GM03348 (cell line): ENCODE results near the gene FHL2.
A peak's percentile ranks its signal among the peaks of the same experiment; 100 is the strongest.

Experiments
- DNase-seq: peaks from one replicate; pipeline ENCODE4 v3.0.0; 2012; ENCODE audit warnings: low spot score

Gene FHL2

DNA sequence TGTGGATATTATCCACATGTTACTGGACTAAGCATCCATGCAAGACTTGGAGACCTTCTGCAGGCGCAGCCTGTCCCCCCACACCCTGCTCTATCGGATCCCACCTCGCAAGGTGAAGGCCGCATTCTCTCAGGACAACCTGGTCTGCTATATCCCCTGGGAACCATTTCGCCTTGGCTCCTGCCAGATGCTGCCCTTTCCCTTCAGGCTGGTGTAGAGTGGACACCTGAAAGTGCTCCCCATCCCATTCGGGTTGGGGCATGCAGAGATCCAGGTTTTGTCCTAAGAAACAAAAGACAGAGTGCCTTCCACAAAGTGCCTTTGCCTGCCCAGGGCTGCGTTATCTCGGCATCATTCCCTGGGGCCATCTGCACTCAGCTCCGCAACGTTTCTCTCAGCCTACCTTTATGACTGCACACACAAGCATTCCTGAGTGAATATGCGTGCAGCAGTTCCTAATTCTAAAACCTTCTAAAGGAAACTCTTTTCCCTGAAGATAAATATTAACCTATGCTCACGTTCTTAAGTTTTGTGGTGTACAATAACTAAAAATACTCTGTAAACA lies 20.5 kb downstream of the FHL2 start:
- no peak for DNase-seq

DNA sequence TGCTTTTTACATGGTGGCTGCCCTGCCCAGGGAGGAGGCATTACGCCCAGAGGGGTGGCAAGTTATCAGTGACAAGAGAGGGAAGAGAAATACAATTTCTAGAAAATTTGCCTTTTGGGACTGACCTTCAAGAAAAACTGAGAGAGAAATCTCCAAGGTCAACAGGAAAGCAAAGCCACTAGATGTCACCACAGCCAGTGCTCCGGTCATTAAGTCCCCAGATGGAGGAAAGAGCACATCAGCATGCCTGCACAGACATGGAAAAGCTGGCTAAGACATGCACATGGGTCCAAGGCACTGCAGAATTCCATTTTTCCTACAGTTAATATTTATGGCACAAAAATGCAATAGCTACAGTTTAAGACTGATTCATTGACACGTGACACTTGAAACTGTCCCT lies 21.0 kb downstream of the FHL2 start:
- DNase-seq, result no peak

GRCh38 chr2:105376789-105377240 lies 22.0 kb downstream of the FHL2 start:
- DNase-seq, result no peak

GRCh38 chr2:105376010-105376409 lies 22.8 kb downstream of the FHL2 start:
- DNase-seq, result no peak

DNA sequence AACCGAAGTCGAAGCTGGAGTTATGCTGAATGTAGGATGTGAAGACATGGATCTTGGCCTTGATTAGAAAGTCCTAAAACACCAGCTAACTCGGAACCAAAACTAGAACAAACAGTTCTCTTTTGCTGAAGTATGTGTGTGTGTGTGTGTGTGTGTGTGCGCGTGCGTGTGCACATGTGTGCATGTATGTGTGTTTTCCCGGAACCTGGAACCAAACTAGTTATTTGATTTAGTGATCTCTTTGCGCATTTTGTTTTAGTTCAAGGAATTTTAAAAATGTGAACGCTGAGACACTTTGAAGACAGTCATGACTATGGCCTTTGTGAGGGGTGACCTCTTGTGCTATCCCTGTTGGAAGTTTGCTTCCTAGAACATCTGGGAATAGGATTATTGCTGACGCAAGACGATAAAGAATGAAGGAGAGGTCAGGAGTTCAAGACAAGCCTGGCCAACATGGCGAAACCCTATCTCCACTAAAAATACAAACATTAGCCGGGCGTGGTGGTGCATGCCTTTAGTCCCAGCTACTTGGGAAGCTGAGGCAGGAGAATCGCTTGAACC lies 23.8 kb downstream of the FHL2 start:
- peak; percentile 71 for DNase-seq

GRCh38 chr2:105373895-105374401 lies 24.9 kb downstream of the FHL2 start:
- DNase-seq, result no peak

DNA sequence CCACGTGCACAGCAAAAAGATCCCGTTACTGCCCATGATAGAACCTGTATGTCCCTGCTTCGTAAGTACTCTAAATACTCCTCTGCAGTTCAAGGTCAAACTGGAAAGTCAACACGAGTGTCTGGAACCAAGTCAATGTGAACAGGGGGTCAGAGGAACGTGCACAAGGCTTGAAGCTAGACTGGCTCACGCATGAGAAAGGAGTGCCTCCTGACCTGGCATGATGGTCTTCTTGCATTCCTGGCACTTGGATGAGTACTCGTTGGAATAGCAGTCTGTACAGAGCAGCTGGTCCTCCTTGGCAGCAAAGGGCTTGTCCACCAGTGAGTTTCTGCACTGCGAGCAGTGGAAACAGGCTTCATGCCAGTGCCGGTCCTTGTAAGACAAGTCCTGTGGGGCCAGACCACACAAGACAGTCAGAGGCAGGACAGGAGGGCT lies 25.5 kb downstream of the FHL2 start:
- peak; percentile 41 for DNase-seq

DNA sequence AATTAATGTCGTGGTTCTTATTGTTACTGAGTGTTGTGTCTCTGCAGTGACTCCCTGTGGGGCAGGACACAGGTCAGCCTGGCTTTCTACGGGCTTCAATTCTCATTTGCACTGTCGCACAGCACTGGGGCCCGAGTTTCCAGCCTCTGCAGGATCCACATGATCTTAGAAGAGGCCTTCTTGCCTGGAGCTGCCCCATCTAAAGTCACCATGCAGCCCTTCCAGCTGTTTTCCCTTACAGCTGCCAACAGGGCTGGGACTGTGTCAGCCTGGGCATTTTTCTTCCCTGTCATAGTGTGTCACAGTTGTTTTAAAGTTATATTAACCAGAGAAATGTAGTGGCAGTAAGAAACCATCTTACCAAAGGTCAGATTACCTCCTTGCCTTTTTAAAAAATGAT lies 27.0 kb downstream of the FHL2 start:
- no peak for DNase-seq

- DNase-seq, result no peak
Observed at GRCh38 chr2:105371156-105371555, 27.7 kb downstream of the FHL2 start.

GRCh38 chr2:105369777-105370690 lies 28.8 kb downstream of the FHL2 start:
- peak; percentile 70 for DNase-seq

DNA sequence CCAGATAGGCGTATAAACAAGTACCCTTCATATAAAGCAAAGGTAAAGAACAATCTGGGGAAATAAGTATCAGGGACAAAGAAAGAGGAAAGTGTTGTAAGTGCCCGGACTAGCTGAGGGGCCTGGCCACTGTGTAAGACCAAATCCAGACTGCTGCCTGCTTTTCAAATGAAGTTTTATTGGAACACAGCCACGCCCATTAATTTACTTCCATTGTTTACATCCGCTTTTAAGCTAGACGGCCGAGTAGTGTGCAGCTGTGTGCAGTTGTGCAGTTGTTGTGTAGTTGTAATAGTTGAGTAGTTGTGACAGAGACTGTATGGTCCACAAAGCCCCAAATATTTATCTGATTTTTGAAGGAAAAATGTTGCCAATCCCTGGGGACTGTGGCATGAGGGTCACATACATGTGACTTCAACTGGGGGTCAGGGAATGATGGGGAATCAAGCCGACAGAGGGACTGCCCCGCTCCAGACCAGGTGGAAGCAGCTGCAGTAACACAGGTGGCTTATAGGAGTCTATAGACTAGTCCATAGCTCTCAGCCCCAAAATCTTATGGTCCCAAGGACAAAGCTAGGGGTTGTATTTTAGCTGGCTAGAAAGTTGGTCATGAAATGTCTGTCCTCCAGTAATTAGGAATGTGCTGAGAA lies 30.0 kb downstream of the FHL2 start:
- DNase-seq, result no peak

DNA sequence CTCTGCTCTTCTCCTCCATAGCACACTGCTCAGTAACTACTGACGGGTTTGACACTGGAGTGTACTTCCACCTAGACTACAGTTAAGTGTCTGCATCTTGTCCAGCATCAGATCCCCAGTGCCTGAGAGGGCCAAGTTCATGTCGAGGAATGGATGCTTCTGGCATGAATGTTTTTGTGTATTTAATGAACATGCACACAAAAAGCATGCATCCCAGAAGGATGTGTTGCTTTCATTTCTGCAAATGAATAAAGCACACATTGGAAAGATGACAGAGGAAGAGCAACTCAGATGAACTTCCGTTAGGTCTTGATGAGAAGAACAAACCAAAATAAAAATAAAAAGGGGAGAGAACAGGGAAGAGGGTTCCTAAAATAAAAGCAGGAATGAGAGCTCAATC lies 33.6 kb downstream of the FHL2 start:
- no peak for DNase-seq

DNA sequence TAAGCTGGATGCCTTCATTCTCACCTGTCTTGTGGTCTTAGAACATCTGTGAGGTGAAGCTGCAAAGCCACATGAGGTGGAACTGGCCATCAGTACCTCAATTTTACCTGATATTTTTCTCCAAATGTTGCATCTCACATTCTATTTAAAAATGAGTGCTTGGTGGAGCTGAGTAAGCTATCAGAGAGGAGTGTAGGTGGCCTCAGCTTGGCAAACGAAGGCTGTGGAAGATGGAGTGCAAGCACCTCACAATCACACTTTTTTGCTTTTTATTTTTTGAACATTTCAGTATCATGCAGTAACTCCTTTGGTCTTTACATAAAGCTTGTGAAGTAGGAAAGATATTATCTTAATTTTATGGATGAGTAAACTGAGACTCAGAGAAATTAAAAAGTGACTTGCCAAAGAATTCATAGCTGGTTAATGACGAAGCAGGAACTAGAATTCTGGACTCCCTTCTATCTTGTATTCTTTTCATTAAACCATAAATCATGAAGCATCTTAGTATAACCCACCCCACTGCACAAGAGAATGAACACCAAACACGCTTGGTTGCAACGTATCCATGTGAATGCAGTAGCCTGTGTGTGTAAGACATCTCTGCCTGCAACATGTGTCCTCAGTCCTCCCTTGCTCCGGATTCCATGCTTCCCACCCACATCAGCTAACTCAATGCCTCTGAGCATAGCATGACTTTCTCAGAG lies 34.3 kb downstream of the FHL2 start:
- peak; percentile 70 for DNase-seq

DNA sequence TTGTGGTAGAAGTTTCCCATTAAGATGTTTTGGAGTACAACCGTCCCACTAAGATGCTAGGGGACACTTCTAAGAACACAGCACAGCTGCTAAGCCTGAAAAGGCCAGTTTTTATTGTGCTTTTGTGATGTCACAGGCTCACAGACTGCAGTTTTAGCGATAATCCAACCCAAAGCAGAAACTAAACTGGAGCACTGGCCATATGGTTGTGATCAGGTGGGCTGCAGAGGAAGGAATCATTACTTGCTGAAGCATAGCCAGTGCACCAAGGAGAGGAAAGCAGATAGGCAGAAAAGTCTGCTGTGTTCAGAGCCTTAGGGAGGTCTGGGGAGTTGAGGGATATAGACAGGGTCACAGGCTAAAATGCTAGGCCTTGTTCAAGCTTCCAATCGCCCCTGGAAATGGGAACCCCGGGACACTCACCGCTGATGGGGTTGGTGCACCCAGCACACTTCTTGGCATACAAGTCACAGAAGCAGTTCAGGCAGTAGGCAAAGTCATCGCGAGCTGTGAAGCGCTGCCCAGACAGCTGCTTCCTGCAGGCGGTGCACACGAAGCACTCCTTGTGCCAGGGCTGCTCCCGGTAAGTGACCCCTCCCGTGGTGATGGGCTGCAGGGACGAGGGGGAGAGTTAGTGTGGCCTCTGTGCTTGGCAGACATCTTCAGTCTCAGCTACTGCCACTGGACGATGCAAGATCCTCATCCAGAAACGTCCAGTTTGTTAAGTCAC lies 35.8 kb downstream of the FHL2 start:
- DNase-seq, result no peak

- DNase-seq, result no peak
Observed at GRCh38 chr2:105361102-105361889, 37.6 kb downstream of the FHL2 start.

DNA sequence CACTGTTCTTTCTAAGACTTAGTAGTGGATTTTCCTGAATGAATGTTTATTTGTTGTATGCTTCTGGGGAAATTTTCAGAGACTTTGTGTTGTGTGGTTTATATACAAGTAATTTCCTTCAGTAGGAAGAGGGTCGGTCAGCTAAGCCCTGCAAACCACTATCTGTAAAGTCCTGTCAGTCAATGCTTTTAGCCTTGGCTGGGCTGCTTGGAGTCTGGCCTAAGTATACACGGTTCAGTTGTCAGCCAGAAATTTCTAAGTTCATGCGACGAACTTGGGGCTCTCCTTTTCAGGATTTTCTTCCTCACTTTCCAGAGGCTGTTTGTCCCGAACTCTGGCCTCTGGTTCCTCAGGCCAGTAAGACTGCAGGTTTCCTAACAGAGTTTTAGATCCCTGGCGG lies 40.3 kb downstream of the FHL2 start:
- DNase-seq, result no peak

DNA sequence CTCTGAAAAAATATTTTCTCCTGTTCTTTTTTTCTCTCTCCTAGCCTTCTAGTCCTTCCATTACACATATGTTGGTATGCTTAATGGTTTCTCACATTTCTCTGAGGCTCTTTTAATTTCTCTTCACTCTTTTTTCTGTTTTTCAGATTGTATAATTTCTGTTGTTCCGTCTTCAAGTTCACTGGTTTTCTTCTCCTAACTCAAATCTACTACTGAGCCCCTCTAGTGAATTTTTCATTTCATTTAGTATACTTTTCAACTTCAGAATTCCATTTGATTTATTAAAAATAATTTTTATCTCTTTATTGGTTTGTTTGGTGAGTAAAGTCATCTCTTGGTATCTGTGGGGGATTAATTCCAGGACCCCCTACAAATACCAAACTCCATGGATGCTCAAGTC lies 41.7 kb downstream of the FHL2 start:
- no peak for DNase-seq

GRCh38 chr2:105344704-105345345 lies 54.0 kb downstream of the FHL2 start:
- peak; percentile 43 for DNase-seq

DNA sequence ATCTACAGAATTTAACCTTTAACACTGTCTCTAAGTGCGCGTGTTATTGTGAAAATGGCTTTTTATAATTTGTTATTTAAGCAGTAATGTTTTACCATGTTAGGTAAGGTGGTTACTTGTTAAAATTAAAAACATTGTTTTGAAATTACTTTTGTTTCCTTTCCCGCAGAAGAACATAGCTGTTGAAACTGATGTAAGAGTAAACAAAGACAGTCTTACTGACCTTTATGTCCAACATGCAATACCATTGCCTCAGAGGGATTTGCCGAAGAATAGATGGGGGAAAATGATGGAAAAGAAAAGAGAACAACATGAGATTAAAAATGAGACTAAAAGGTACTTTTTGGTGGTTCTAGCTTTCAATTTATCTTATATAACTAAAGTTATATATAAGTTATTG lies 59.4 kb downstream of the FHL2 start:
- no peak for DNase-seq

DNA sequence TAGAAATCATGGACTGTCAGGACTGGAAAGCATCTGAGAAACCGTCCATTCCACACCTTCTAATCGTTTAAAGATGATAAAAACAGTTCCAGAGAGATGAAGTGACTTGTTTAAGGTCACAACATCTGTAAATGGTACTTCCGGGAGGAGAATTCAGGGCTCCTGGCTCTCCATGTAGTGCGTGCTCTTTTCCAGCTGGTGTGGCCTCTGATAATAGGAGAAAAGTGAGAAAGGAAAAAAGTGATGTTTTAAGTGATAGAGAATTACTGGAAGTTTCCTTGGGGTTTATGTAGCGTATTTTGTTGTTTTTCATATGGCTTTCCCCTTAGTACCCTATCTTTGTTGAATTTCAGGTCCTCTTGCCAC lies 60.8 kb downstream of the FHL2 start:
- no peak for DNase-seq
